ENCODE measurements around the gene RTP3.
A peak's percentile ranks its signal among the peaks of the same experiment; 100 is the strongest.

Gene RTP3

GRCh38 chr3:46492890-46493547 is 4.8 kb upstream of the RTP3 start:
- TF ChIP-seq EGR1 (IDR thresholded peaks at IDR 0.05) (no peak), TEAD4 (IDR thresholded peaks at IDR 0.05) (no peak), CEBPB (IDR thresholded peaks at IDR 0.05) (no peak), RAD21 (IDR thresholded peaks at IDR 0.05; ENCODE audit: low read depth) (no peak), TAF1 (IDR thresholded peaks at IDR 0.05; ENCODE audit: low read depth) (no peak), NFIC (IDR thresholded peaks at IDR 0.05) (no peak), USF1 (IDR thresholded peaks at IDR 0.05) (no peak), EP300 (IDR thresholded peaks at IDR 0.05; ENCODE audit: borderline replicate concordance) (no peak), YY1 (IDR thresholded peaks at IDR 0.05; ENCODE audit: low read depth) (no peak), FOXM1 (IDR thresholded peaks at IDR 0.05; ENCODE audit: borderline replicate concordance, low read depth) (no peak), TCF12 (IDR thresholded peaks at IDR 0.05; ENCODE audit: low read depth) (no peak), MAX (IDR thresholded peaks at IDR 0.05) (no peak), CREB1 (IDR thresholded peaks at IDR 0.05; ENCODE audit: low read depth) (no peak), ZBTB7A (IDR thresholded peaks at IDR 0.05; ENCODE audit: low read depth) (no peak), REST (IDR thresholded peaks at IDR 0.05; ENCODE audit: low read depth) (no peak)

- TF ChIP-seq REST (IDR thresholded peaks at IDR 0.05; ENCODE audit: low read depth) (no peak), NFIC (IDR thresholded peaks at IDR 0.05) (no peak), TAF1 (IDR thresholded peaks at IDR 0.05; ENCODE audit: low read depth) (no peak), MAX (IDR thresholded peaks at IDR 0.05) (no peak), YY1 (IDR thresholded peaks at IDR 0.05; ENCODE audit: low read depth) (no peak), FOXM1 (IDR thresholded peaks at IDR 0.05; ENCODE audit: borderline replicate concordance, low read depth) (no peak), TEAD4 (IDR thresholded peaks at IDR 0.05) (no peak), USF1 (IDR thresholded peaks at IDR 0.05) (no peak), ZBTB7A (IDR thresholded peaks at IDR 0.05; ENCODE audit: low read depth) (no peak), RAD21 (IDR thresholded peaks at IDR 0.05; ENCODE audit: low read depth) (no peak), CREB1 (IDR thresholded peaks at IDR 0.05; ENCODE audit: low read depth) (no peak), EP300 (IDR thresholded peaks at IDR 0.05; ENCODE audit: borderline replicate concordance) (no peak), CEBPB (IDR thresholded peaks at IDR 0.05) (no peak), EGR1 (IDR thresholded peaks at IDR 0.05) (no peak), TCF12 (IDR thresholded peaks at IDR 0.05; ENCODE audit: low read depth) (no peak)
Measured at GRCh38 chr3:46495901-46496456, 1.8 kb upstream of the RTP3 start.

GRCh38 chr3:46496746-46497555 is 825 bp upstream of the RTP3 start:
- TF ChIP-seq RAD21 (IDR thresholded peaks at IDR 0.05; ENCODE audit: low read depth) (peak; percentile 41; the same call in 1 of the 2 replicates), EP300 (IDR thresholded peaks at IDR 0.05; ENCODE audit: borderline replicate concordance) (no peak)

GRCh38 chr3:46498916-46499519 is 1.2 kb downstream of the RTP3 start:
- TF ChIP-seq YY1 (IDR thresholded peaks at IDR 0.05; ENCODE audit: low read depth) (no peak), REST (IDR thresholded peaks at IDR 0.05; ENCODE audit: low read depth) (no peak), USF1 (IDR thresholded peaks at IDR 0.05) (no peak), EGR1 (IDR thresholded peaks at IDR 0.05) (no peak), TAF1 (IDR thresholded peaks at IDR 0.05; ENCODE audit: low read depth) (no peak), ZBTB7A (IDR thresholded peaks at IDR 0.05; ENCODE audit: low read depth) (no peak), FOXM1 (IDR thresholded peaks at IDR 0.05; ENCODE audit: borderline replicate concordance, low read depth) (no peak), EP300 (IDR thresholded peaks at IDR 0.05; ENCODE audit: borderline replicate concordance) (no peak), TCF12 (IDR thresholded peaks at IDR 0.05; ENCODE audit: low read depth) (no peak), TEAD4 (IDR thresholded peaks at IDR 0.05) (no peak)
